GM19035 (cell line): ENCODE results near the gene MB.
"Not testable (repeated sequence)": the region's sequence is repeated elsewhere in the genome, so short reads cannot be mapped to it uniquely, and the experiment has no call there.

Experiments used
- ATAC-seq: cut with Tn5 transposase; IDR thresholded peaks from one replicate; pipeline ENCODE4 v1.9.1; 2021; ENCODE audit not compliant: unreplicated experiment

The MB gene

DNA sequence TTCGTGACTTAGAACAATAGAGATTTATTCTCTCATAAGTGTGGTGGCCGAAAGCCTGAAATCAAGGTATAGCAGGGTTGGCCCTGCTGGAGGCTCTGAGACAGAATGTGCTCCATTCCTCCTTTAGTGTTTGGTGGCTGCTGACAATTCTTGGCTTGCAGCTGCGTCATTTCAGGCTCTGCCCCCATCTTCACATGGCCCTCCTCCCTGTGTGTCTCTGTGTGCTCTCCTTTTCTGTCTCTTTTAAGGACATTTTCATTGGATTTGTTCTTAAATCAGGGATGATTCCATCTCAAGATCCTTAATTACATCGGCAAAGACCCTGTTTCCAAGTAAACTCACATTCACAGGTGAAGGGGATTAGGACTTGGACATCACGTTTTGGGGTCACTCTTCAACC lies 20.9 kb upstream of the MB start:
- ATAC-seq: no peak

DNA sequence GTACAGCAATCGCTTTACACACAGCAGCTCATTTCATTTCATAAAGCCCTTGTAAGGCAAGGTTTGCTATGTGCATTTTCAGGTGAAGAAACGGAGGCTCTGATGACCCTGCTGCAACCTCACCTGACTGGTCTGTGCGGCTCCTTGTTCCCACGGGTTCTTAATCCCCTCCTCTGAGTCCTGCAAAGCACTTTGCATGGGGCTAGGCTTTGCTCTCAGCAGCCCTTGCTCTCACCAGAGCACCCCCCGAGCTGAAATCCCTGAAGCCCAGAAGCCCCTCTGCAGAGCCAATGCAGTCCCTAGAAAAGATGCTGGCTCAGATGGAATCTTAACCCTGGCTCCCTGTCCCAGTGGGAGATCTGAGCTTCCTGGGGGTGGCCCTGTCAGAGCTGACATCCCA lies 20.1 kb upstream of the MB start:
- ATAC-seq: no peak

DNA sequence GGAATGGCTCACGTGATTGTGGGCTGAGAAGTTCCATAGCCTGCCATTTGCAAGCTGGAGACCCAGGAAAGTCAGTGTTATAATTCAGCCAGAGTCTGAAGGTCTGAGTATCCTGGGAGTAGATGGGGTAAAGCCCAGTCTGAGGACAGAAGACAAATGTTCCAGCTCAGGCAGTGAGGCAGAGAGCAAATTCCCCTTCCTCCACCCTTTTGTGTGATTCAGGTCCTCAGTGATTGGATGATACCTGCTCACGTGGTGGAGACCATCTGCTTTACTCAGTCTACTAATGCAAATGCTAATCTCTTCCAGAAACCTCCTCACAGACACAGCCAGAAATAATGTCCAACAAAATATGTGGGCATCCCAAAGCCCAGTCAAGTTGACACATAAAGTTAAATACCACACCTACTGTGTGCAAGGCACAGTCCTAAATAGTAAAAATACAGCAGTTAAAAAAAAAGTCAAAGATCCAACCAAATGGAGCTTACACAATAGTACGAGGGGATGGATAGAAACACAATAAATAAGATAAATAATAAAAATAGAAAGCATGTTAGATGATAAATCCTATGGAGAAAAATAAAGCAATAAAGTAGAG lies 17.9 kb upstream of the MB start:
- ATAC-seq: no peak

DNA sequence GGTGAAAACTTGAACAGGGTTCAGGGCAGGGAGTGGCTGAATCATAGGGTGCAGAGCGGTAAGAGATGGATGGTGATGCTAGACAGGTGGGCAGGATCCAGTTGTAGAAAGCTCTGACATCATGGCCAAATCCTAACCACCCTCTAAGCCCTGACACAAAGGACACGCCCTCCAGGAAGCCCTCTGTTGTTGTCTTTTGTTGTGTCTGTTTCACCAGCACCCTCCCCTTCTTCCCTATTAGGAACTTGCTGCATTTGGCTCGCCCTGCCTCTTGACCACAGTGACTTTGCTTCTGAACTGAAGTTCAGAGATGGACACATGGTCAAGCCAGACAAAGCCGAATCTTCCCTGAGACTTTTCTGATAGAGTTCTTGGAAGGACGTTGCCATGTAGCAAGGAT lies 16.9 kb upstream of the MB start:
- ATAC-seq: no peak

DNA sequence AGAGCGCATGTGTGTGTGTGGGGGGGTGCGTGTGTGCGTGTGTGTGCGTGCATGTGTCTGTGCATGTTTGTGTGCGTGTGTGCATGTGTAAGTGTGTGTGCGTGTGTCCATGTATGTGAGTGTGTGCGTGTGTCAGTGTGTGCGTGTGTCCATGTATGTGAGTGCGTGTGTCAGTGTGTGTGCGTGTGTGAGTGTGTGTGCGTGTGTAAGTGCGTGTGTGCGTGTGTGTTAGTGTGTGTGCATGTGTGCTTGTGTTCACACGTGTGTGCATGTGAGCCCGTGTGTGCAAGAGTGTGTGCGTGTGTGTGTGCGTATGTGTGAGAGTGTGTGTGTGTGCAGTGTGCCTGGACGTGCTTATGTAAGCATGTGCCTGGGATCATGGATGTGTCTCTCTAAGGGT lies 16.4 kb upstream of the MB start:
- no peak for ATAC-seq

DNA sequence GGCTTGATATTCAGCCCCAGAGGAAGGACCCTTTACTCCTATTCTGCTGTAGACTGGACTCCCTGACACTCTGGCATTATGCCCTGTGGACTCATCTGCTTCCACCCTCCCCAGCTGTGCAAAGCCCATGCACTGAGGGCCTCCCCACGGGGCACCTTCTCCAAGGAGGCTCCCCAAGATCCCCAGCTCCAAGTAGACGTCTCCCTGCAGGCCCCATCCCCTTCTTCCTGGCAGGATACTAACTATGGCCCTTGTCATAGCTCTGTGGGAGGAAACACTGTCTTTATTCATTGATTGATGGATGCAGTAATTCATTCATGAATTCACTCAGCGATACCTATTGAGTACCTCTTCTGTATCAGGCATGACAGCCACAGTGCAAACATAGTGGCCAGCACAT lies 15.8 kb upstream of the MB start:
- ATAC-seq: no peak

DNA sequence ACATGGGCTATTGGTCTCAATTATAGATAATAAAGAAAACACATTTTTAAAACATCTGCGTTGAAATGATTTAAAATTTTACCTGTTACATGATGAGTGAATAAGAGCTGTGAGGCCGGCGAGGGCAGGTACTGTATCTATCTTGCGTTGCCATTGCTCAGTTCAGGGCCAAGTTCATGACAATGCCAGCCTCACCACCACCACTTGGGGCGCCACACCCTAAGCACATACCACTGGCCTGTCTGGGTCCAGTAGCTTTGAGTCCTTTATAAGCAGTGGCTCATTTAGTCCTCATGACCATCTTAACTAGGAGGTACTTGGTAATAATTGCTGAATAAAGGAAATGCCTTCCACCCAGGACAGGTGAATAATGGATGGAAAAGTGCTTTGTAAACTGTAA lies 14.5 kb upstream of the MB start:
- peak; percentile 47 for ATAC-seq

DNA sequence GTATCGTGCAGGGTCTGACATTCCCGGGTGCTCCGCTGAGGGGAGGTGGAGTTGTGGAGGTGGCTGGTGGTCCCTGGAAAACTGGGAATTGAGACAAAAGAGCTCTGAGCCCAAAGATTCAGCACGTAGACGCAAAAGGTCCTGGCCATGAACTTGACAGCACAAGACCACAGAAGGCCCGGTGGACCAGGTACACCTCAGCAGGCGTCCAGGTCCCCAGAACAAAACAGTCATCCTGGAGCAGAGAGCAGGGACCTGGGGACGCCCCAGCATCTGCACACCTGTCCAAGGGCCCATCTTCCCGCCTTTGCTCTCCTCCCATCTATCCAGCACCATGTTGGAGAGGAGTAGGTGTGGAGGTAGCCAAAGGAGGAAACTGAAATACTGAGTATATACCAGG lies 13.8 kb upstream of the MB start:
- ATAC-seq: no peak

DNA sequence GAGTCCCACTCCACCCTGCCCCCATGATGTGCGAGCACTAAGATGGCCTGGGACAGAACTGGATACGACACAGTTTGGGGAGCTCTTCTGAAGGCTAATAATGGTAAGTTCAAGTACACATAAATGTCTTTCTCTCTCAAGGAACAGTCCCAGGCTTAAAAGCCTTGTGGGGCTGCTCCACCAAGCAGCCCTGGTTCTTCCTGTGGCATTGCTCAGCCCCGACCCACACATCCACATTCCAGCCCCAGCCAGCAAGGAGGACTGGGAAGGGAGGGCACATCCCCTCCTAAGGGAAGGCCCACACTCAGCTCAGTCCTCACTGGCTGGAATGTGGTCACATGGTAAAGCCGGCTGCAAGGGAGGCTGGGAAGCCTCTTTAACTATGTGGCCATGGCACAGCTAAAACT lies 13.3 kb upstream of the MB start:
- no peak for ATAC-seq

DNA sequence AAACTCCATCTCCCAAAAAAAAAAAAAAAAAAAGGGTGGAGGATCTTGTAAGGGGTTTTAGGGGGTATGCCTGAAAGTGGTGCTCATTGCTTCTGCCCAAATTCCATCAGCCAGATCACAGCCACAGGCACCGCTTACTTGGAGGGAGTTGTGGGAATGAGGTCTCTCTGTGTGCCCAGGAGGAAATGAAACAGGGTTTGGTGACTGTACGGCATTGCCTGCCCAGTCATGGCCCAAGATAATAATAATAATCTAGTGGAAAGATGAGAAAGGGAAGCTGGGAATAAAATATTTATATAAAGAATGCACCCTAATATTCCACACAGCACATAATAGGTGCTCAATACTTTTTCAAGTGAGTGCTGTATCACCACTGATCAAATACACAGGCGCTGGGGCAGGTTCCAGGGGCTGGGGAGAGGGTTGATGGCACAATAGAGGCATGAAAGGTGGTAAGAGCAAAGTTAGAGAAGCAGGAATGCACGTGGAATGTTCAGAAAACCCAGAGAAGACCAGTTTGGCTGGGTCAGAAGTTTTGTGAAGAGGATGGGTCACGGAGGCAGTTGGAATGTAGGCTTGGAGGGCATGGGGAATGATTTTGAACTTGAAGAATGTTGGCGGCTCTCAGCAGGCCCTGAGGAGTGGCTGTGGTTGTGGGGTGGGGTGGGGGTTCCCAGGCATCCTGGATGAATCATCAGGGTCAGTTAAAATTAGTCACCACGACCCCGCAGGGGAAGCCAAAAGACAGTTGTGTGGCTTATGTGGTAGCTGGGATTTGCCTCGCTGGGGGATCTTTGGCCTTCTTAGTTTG lies 12.5 kb upstream of the MB start:
- ATAC-seq: no peak

DNA sequence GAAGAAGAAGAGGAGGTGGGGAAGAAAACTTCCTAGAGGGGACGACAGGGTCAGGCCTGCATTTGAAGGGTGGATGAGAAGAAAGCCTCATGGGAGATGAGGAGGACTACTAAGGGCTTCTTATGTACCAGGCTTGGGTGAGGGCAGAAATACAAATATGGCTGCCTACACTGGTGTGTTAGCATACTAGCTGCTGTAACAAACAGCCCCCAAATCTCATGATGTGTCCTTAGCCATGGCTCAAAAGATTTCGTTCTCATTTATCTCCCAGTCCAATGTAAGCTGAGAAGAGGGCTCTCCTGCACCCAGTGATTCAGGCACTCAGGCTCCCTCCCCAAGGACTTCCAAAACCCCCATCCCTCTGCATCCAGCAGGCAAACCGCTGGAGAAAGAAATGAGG lies 11.6 kb upstream of the MB start:
- ATAC-seq: no peak

DNA sequence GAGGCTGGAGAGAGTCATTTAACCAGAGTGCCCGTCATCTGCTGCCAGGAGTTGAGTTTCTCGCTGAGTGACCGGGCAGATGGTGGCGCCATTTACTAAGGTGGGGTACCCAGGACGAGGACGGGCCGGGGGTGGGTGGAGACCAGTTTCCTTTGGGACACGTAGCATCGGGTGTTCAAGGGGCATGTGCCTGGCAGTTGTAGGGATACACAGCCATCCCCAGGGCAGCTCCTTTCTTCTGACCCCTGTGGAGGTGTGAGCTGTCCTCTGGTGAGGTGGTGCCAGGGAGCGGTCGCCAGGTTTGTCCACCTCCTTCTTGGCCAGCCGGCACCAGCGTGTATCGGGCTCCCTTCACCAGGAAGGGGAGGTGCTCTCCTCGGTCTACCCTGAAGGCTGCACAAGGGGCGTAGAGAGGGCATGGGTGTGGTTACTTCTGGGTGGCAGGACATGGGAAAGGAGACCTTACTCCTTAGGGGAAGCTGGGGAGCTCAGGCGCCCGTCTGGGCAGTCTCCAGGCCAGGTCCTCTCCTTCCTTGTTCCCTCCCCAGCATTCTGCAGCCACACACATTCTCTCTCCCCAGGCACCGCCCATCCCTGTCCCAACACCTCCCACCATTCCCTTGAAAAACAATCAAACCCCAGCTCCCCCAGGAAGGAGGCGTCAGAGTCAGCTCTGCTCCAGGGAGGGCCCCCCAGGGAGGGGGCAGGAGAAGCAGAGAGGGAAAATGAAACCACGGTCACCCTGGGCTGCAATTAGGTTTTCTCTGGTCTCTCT lies 10.3 kb upstream of the MB start:
- no peak for ATAC-seq

DNA sequence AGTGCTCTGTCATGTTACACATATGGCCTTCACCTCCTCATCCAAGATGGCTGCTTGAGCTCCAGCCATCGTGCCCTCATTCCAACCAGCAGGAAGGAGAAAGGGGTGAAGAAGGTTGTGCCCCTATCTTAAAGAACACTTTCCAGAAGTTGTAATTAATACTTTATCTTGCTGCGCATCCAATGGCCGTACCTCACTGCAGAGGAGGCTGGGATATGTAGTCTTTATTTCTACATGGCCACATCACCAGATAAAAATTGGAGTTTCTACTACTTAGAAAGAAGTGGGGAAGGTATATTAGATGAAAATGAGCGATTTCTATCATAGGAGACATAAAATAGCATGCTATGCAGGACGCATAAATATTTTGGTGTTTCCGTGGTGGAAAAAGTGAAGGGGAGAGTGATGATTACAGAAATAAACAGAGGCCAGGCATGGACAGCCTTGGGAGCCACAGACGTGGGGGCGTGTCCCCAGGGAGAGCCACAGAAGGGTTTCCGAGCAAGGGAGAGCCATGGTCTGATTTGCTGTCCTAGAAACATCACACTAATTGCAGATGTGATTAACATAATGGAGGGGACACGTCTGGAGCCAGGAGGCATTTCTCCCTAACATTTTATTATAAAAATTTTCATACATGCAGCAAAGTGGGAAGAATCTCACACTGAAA lies 8.8 kb upstream of the MB start:
- no peak for ATAC-seq

DNA sequence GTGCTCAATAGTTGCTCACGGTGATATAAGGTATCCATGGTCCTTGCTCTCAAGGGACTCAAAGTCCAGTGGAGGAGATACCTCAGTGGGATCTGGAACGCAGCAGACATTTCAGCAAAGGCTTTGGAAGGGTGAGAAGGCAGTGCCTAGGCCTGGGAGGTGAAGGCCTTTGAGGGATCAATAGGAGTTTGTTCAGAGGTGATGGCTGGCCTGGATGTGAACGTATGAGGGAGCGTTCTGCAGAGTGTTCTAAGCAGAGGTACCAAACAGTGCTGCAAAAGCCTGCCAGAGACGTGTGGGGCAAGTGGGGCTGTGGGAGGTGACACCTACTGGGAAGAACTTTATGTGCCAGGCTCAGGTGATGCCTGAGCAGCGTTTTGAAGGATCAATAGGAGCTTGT lies 7.4 kb upstream of the MB start:
- ATAC-seq: no peak

DNA sequence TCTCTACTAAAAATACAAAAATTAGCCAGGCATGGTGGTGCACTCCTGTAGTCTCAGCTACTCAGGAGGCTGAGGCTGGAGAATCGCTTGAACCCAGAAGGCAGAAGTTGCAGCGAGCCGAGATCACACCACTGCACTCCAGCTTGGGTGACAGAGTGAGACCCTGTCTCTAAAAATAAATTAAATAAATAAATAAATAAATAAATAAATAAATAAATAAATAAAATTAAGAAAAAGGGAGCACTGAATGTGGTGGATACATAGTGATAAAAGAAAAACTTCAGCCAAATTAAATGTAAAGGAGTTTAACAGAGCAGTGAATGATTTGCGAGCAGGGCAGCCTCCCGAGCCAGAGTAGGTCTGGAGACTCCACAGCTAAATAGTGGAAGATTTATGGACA lies 6.8 kb upstream of the MB start:
- ATAC-seq: not testable (repeated sequence)

DNA sequence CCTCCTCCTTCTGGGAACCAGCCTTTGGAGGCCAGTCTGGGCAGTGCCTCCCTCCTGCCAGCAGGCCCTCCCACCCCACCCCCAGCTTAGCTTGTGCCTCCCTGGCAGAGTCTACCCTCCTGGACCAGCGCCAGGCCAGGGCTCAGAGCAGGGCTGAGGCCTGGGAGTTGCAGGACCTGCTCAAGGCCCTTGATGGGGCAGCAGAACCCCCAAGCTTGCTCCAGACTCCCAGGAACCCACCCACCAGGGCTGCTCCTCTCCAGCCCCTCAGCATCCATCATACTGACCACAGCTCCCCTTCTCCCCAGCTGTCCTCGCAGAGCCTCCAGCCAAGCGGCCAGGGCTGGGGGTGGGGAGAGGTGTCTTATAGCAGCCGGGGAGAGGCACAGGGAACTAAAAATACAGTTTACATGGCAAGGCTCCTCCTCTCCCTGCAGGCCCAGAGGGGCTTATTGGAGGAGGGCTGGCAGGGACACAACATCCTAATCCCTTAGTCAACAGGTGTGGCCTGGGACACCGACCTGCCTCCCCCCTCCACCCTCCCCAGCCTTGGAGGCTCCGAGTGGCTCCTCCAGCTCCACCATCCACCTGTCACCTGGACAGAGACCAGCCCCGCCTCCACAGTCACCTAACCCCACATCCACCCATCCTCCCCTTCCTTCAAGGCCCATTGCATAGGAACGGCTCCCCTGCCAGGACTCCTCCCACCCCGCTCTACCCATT lies 5.2 kb upstream of the MB start:
- no peak for ATAC-seq

DNA sequence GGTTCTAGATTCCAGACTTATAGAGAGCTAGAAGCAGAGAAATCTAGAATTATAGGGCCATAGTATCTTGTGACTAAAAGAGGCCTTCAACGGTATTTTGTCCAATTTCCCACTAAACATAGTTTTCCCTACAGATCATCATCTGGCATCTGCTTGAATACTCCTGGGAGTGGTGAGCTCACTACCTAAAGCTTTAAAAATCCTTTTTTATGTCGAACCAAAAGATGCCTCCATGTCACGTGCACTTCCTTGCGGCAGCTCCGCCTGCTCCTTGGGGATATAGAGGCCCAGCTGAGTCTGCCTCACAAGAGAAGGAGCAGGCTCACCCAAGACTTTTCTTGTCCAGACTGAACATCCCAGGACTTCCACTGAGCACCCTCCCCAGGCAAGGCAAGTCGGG lies 4.3 kb upstream of the MB start:
- no peak for ATAC-seq

DNA sequence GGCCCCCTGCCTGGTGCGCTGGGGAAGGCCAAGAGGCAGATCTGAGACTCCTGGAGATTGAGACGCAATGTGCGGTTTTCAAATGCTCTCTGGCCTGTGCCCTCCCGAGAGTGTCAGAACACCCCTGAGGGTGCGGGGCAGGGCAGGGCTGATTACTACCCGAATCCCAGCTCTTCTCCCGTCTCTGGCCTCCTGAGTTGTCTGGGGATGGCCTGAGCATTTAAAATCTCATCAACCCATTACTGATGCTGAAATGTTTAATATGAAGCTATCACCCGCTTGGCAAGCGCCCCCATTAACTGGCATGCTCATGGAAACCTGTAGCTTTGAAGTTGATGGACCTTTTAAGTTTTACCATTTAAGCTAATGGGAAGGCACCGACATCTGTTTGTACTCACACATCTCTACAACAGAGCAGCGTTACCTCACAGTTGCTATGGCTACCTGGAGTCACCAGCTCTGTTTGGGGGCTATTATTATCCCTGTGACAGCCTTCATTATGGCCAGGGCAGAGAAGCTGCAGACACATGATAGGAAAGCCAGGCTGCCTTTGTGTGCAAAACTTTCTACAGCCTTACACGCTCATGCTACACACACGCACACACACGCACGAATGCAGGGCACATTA lies 3.6 kb upstream of the MB start:
- ATAC-seq: no peak

DNA sequence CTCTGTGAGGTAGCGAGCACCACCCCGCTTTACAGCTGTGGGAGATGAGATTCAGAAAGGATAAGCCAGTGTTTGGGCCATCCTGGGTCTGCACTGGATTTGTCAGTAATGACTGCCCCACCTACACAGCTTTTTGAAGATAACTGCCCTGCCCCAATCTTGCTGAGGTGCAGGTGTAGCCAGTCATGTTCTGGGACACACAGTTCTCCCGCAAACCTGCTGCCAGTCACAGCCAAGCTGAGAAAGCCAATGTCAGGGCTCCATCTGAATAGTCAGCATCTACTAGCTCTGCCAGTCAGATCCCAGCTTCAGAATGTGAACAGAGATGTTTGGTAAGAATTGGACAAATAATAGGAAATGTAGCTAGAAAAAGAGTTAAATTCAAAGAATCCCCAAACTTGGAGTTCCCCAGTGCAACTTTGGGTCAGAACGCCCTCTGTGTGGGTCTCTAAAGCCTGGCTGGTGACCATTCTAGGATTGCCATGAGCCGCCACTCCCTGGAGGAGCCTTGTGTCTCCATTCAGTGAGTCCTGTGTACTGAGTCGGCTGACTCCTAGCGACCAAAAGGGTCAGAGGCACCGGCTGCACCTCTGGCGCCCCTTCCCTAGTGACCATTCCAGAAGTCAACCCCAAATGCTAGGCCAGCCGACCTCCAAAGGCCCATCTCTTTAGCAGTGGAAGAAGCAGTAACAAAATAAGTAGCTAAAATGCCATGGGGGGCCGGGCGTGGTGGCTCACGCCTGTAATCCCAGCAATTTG lies 2.4 kb upstream of the MB start:
- ATAC-seq: no peak
